CD4-positive, CD25-positive, alpha-beta regulatory T cell (primary cell): Measurements from ENCODE around the gene PTGR3. TPM values are rescaled to one million over a fixed set of nuclear protein-coding genes. Genes with fewer than 3 reads are reported as not detected.
A peak's percentile ranks its signal among the peaks of the same experiment; 100 is the strongest.

Source experiments
- ATAC-seq, 2 donors: fragments of 150-1000 bp; cut with Tn5 transposase; one replicate each; pipeline ENCODE4 v1.10.0; 2021; ENCODE audit warnings: low read depth in 2 of 2, moderate number of reproducible peaks in 2 of 2, moderate library complexity in 1 of 2
- DNase-seq, 3 donors: peaks; one replicate each; pipeline versions ENCODE4 v3.0.0 to v3.0.0-alpha.2; 2012 to 2022; ENCODE audit warnings: mixed read lengths in 1 of 3
- H3K27ac ChIP-seq: one replicate; pipeline ENCODE4 v1.7.0; 2013; ENCODE audit warnings: mild to moderate bottlenecking, low read length; ENCODE audit not compliant: insufficient read depth, poor library complexity, severe bottlenecking
- H3K27me3 ChIP-seq: one replicate; pipeline ENCODE4 v1.7.0; 2013; ENCODE audit warnings: low read length; ENCODE audit not compliant: control insufficient read depth, insufficient read depth
- H3K36me3 ChIP-seq: one replicate; pipeline ENCODE4 v1.7.0; 2013; ENCODE audit warnings: mild to moderate bottlenecking, low read length, moderate library complexity; ENCODE audit not compliant: control insufficient read depth, insufficient read depth
- H3K4me1 ChIP-seq: 2 replicates; pipeline ENCODE4 v1.7.0; 2013; ENCODE audit warnings: mild to moderate bottlenecking, low read length; ENCODE audit not compliant: insufficient read depth, control insufficient read depth, poor library complexity, severe bottlenecking
- H3K4me3 ChIP-seq: one replicate; pipeline ENCODE4 v1.7.0; 2013; ENCODE audit warnings: low read depth, mild to moderate bottlenecking, low read length, moderate library complexity
- H3K9me3 ChIP-seq, 2 experiments: 1 replicate in 1 of 2; 2 replicates in 1 of 2; pipeline ENCODE4 v1.7.0; 2013; ENCODE audit warnings: low read length in 2 of 2, mild to moderate bottlenecking in 1 of 2, moderate library complexity in 1 of 2; ENCODE audit not compliant: control insufficient read depth in 2 of 2
- H3K27ac Mint-ChIP-seq, 3 donors: one replicate each; pipeline ENCODE4 v1.8.0; 2020 to 2022; ENCODE audit warnings: mild to moderate bottlenecking in 3 of 3, mixed read lengths in 3 of 3, moderate library complexity in 2 of 3
- H3K27me3 Mint-ChIP-seq: one replicate; pipeline ENCODE4 v1.8.0; 2022; ENCODE audit warnings: mild to moderate bottlenecking, mixed read lengths
- H3K36me3 Mint-ChIP-seq: one replicate; pipeline ENCODE4 v1.8.0; 2020; ENCODE audit warnings: mixed read lengths
- H3K4me1 Mint-ChIP-seq, 4 donors: one replicate each; pipeline ENCODE4 v1.8.0; 2020 to 2022; ENCODE audit warnings: mixed read lengths in 4 of 4, mild to moderate bottlenecking in 1 of 4
- H3K4me3 Mint-ChIP-seq, 4 donors: one replicate each; pipeline ENCODE4 v1.8.0; 2020 to 2022; ENCODE audit warnings: mild to moderate bottlenecking in 4 of 4, mixed read lengths in 4 of 4, moderate library complexity in 3 of 4
- H3K9me3 Mint-ChIP-seq, 7 donors: one replicate each; pipeline ENCODE4 v1.8.0; 2020 to 2022; ENCODE audit warnings: mixed read lengths in 7 of 7, mild to moderate bottlenecking in 3 of 7, moderate library complexity in 2 of 7
- polyA plus RNA-seq, 4 donors: library from polyadenylated mRNA; unstranded; fragments of 300-500 nt; fragmentation: Illumina TruSeq; gene quantifications; one replicate each; pipeline ENCODE4 v1.2.3, GENCODE V29; 2021
- total RNA-seq: library from RNA; stranded (reverse); gene quantifications from one replicate; pipeline ENCODE4 v1.2.3, GENCODE V29; 2022

PTGR3 gene
- total and polyA plus RNA-seq, 5 donors from 2014 or later: 18.6 to 33.3 (median 25.5) TPM

- Mint-ChIP-seq H3K4me3 (peak overlapping the region in 3 of 4 donors; percentile 21 to 40 (median 39)), H3K36me3 (no peaks in the 10 kb centered on the region), H3K27me3 (peaks cover 18% of the 10 kb centered on the region), H3K27ac (no peak overlapping the region), H3K9me3 (peaks cover 0 to 1% (median 0%) of the 10 kb centered on the region in 7 donors), H3K4me1 (peaks cover 0 to 13% (median 8%) of the 10 kb centered on the region in 4 donors)
- no peaks in the 10 kb centered on the region for H3K36me3 ChIP-seq
- H3K4me1 ChIP-seq: peaks cover 8% of the 10 kb centered on the region
- H3K4me3 ChIP-seq: no peak overlapping the region
- no peak overlapping the region for H3K27ac ChIP-seq
- DNase-seq: no peak
- no peaks in the 10 kb centered on the region for H3K27me3 ChIP-seq
- H3K9me3 ChIP-seq: no peaks in the 10 kb centered on the region
- no peak for ATAC-seq
These were observed 46.5 kb downstream of the PTGR3 start for GRCh38 chr18:75162467-75162866.

- no peaks in the 10 kb centered on the region for H3K9me3 ChIP-seq
- H3K36me3 ChIP-seq: no peaks in the 10 kb centered on the region
- Mint-ChIP-seq H3K36me3 (no peaks in the 10 kb centered on the region), H3K4me1 (peaks cover 0 to 13% (median 8%) of the 10 kb centered on the region in 4 donors), H3K27me3 (peaks cover 18% of the 10 kb centered on the region), H3K27ac (peak overlapping the region in 2 of 3 donors; percentile 43 to 89), H3K9me3 (peaks cover 0 to 1% (median 0%) of the 10 kb centered on the region in 7 donors), H3K4me3 (peak overlapping the region; percentile 80 to 86 (median 84))
- DNase-seq (peak in 2 of 3 donors; percentile 13 to 27), ATAC-seq (peak in 1 of 2 donors; percentile 51)
- no peak overlapping the region for H3K27ac ChIP-seq
- H3K4me1 ChIP-seq: peaks cover 8% of the 10 kb centered on the region
- H3K27me3 ChIP-seq: no peaks in the 10 kb centered on the region
- H3K4me3 ChIP-seq: peak overlapping the region; percentile 73
These were observed 47.5 kb downstream of the PTGR3 start for GRCh38 chr18:75161256-75162028.

GRCh38 chr18:75160364-75160763 lies 48.6 kb downstream of the PTGR3 start:
- Mint-ChIP-seq H3K27me3 (peaks cover 18% of the 10 kb centered on the region), H3K27ac (no peak overlapping the region), H3K4me1 (peaks cover 0 to 13% (median 8%) of the 10 kb centered on the region in 4 donors), H3K36me3 (no peaks in the 10 kb centered on the region), H3K9me3 (peaks cover 0 to 1% (median 0%) of the 10 kb centered on the region in 7 donors), H3K4me3 (peak overlapping the region in 1 of 4 donors; percentile 50)
- peaks cover 8% of the 10 kb centered on the region for H3K4me1 ChIP-seq
- no peaks in the 10 kb centered on the region for H3K27me3 ChIP-seq
- ATAC-seq (no peak), DNase-seq (no peak)
- no peak overlapping the region for H3K27ac ChIP-seq
- no peaks in the 10 kb centered on the region for H3K36me3 ChIP-seq
- H3K9me3 ChIP-seq: no peaks in the 10 kb centered on the region
- no peak overlapping the region for H3K4me3 ChIP-seq

GRCh38 chr18:75159646-75160356 lies 49.1 kb downstream of the PTGR3 start:
- peaks cover 8% of the 10 kb centered on the region for H3K4me1 ChIP-seq
- no peak overlapping the region for H3K4me3 ChIP-seq
- ATAC-seq: no peak
- no peaks in the 10 kb centered on the region for H3K36me3 ChIP-seq
- H3K9me3 ChIP-seq: no peaks in the 10 kb centered on the region
- no peak for DNase-seq
- H3K27ac ChIP-seq: no peak overlapping the region
- H3K4me1 Mint-ChIP-seq: peaks cover 0 to 13% (median 8%) of the 10 kb centered on the region in 4 donors
- H3K9me3 Mint-ChIP-seq: peaks cover 0 to 1% (median 0%) of the 10 kb centered on the region in 7 donors
- H3K4me3 Mint-ChIP-seq: peak overlapping the region in 1 of 4 donors; percentile 56
- no peaks in the 10 kb centered on the region for H3K27me3 ChIP-seq
- H3K27ac Mint-ChIP-seq: no peak overlapping the region
- peaks cover 3% of the 10 kb centered on the region for H3K36me3 Mint-ChIP-seq
- peaks cover 18% of the 10 kb centered on the region for H3K27me3 Mint-ChIP-seq

- H3K9me3 ChIP-seq: no peaks in the 10 kb centered on the region
- no peak overlapping the region for H3K27ac Mint-ChIP-seq
- peaks cover 5% of the 10 kb centered on the region for H3K36me3 Mint-ChIP-seq
- H3K36me3 ChIP-seq: no peaks in the 10 kb centered on the region
- ATAC-seq: no peak
- no peaks in the 10 kb centered on the region for H3K27me3 ChIP-seq
- DNase-seq: no peak
- peaks cover 0 to 1% (median 0%) of the 10 kb centered on the region in 7 donors for H3K9me3 Mint-ChIP-seq
- H3K27ac ChIP-seq: no peak overlapping the region
- no peak overlapping the region for H3K4me3 ChIP-seq
- H3K4me1 Mint-ChIP-seq: peaks cover 0 to 13% (median 8%) of the 10 kb centered on the region in 4 donors
- no peak overlapping the region for H3K4me3 Mint-ChIP-seq
- H3K4me1 ChIP-seq: peaks cover 8% of the 10 kb centered on the region
- peaks cover 18% of the 10 kb centered on the region for H3K27me3 Mint-ChIP-seq
These were observed 49.8 kb downstream of the PTGR3 start for GRCh38 chr18:75159238-75159518.

Other genes starting within 250 kb of the PTGR3 start
- gene TSHZ1, start 1.7 kb upstream of the PTGR3 start, total RNA-seq: 16.4 TPM
- gene TSHZ1, start 1.7 kb upstream of the PTGR3 start, polyA plus RNA-seq: 1 to 10 TPM; 1.1 to 2.4 (median 1.4) TPM
- not detected for gene SMIM21, start 218.6 kb upstream of the PTGR3 start, total RNA-seq
- gene SMIM21, start 218.6 kb upstream of the PTGR3 start, polyA plus RNA-seq: not detected